ENCODE results near the gene NLRP8. TPM values are rescaled to one million over a fixed set of nuclear protein-coding genes. Genes with fewer than 3 reads are reported as not detected.

The NLRP8 gene
- total and polyA plus RNA-seq, 9 of the 15 experiments (the other 6 are each of a cell fraction or from before 2014, with no cell fraction given) = not detected

GRCh38 chr19:55907746-55908145 lies 39.9 kb upstream of the NLRP8 start:
- H3K36me3 ChIP-seq (ENCODE audit: control insufficient read depth, insufficient read depth, low read length) = no peaks in the 10 kb centered on the region
- H4K20me1 ChIP-seq (replicated peaks; ENCODE audit: control insufficient read depth, insufficient read depth, low read length) = no peaks in the 10 kb centered on the region
- FAIRE-seq = no peak
- TF ChIP-seq ZNF449 (CRISPR knock-in tag; IDR thresholded peaks at IDR 0.05) = no peak
- no peak for TF ChIP-seq NUFIP1 (IDR thresholded peaks at IDR 0.05; ENCODE audit: partially characterized antibody)
- TF ChIP-seq BRF2 (IDR thresholded peaks at IDR 0.05; ENCODE audit: borderline replicate concordance, insufficient read depth, insufficient read length) = no peak
- TF ChIP-seq RFX5 (IDR thresholded peaks at IDR 0.05; ENCODE audit: low read depth, low read length) = no peak
- TF ChIP-seq PPARD (CRISPR knock-in tag; IDR thresholded peaks at IDR 0.05) = no peak
- no peak for TF ChIP-seq KLF1 (tag; IDR thresholded peaks at IDR 0.05)
- no peak for TF ChIP-seq FOXA3 (CRISPR knock-in tag; conservative IDR thresholded peaks at IDR 0.05 in 1 of 2, IDR thresholded peaks at IDR 0.05 in 1 of 2)
- no peak for TF ChIP-seq GTF2E2 (tag; IDR thresholded peaks at IDR 0.05)
- TF ChIP-seq SMARCA4 (IDR thresholded peaks at IDR 0.05) = no peak
- TF ChIP-seq TEAD1 (CRISPR knock-in tag; IDR thresholded peaks at IDR 0.05) = no peak
- TF ChIP-seq ZBTB8A (IDR thresholded peaks at IDR 0.05; ENCODE audit: partially characterized antibody) = no peak
- no peak for TF ChIP-seq TAF9B (IDR thresholded peaks at IDR 0.05; ENCODE audit: partially characterized antibody)
- no peak overlapping the region for H3K4me3 ChIP-seq
- no peaks in the 10 kb centered on the region for H3K79me2 ChIP-seq (ENCODE audit: control insufficient read depth, insufficient read depth, low read length)
- ATAC-seq = no peak
- no TSS peak for BruUV-seq (replicated peaks)
- no peaks in the 10 kb centered on the region for H3K4me1 ChIP-seq (replicated peaks in 1 of 2; ENCODE audit: control insufficient read depth in 2 of 2, insufficient read depth in 2 of 2, low read length in 2 of 2)
- WGBS (ENCODE audit: insufficient coverage, low coverage, missing lambda C conversion rate) = 0% methylated on average over 3 of the region's 3 CpGs
- no peaks in the 10 kb centered on the region for H3K9me3 ChIP-seq (replicated peaks; ENCODE audit: control insufficient read depth, insufficient read depth, low read depth, low read length)
- H2AFZ ChIP-seq (ENCODE audit: low read depth, low read length) = no peak overlapping the region
- POLR2A ChIA-PET = interaction anchor here (0.9 kb wide), 1 partner anchor 98 kb away, joined by 4 read pairs; no protein-coding TSS in a partner anchor
- no peak overlapping the region for H3K9ac ChIP-seq (ENCODE audit: insufficient read depth in 1 of 2, low read depth in 2 of 2, low read length in 2 of 2)
- DNase-seq (ENCODE audit: extremely low read depth in 1 of 4, low spot score in 3 of 4) = no peak
- in situ Hi-C loops (cut with MboI) (no loop called here), intact Hi-C loops (cut with micrococcal nuclease) (no loop called here)
- H3K9me1 ChIP-seq (ENCODE audit: control insufficient read depth, insufficient read depth, low read length) = no peaks in the 10 kb centered on the region
- no peak overlapping the region for H3K4me2 ChIP-seq (ENCODE audit: insufficient read depth, low read length)
- no peak overlapping the region for H3K27ac ChIP-seq (ENCODE audit: extremely low read depth, low read depth, low read length)
- CTCF ChIA-PET (ENCODE audit: low intra/inter-chr PET ratio) = no interaction called here
- no peaks in the 10 kb centered on the region for H3K27me3 ChIP-seq (ENCODE audit: control insufficient read depth in 2 of 2, insufficient read depth in 2 of 2, low read length in 2 of 2)

All from K562 (cell line).